ENCODE results near the gene WRAP53.

Gene WRAP53

GRCh38 chr17:7684851-7685532 lies 3.3 kb upstream of the WRAP53 start:
- no peak for DNase-seq

GRCh38 chr17:7685533-7686221 lies 2.6 kb upstream of the WRAP53 start:
- DNase-seq: peak; percentile 94

DNA sequence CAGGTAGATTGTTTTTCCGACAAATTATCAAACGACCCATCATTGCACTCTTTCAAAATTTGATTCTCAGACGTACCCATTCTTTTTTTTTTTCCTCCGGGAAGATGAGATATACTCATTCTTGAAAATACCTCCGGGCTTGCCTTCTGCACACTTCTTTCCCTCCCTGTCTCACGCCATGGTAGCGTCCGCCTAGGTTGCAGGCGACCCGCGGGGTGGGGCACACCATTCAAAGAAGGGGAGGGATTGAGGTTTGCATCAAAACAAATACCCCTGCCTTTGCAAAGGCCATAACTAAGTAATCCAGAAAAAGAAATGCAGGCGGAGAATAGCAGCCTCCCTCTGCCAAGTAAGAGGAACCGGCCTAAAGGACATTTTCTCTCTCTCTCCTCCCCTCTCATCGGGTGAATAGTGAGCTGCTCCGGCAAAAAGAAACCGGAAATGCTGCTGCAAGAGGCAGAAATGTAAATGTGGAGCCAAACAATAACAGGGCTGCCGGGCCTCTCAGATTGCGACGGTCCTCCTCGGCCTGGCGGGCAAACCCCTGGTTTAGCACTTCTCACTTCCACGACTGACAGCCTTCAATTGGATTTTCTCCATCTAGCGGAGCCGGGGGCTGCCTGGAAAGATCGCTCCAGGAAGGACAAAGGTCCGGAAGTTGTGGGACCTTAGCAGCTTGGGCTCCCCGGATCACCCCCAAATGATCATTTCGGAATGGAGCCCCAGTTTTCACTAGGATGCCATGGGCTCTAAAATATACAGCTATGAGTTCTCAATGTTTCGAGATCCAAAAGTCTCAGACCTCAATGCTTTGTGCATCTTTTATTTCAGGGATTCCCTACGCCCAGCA lies 1.8 kb upstream of the WRAP53 start:
- DNase-seq: peak; percentile 91

DNA sequence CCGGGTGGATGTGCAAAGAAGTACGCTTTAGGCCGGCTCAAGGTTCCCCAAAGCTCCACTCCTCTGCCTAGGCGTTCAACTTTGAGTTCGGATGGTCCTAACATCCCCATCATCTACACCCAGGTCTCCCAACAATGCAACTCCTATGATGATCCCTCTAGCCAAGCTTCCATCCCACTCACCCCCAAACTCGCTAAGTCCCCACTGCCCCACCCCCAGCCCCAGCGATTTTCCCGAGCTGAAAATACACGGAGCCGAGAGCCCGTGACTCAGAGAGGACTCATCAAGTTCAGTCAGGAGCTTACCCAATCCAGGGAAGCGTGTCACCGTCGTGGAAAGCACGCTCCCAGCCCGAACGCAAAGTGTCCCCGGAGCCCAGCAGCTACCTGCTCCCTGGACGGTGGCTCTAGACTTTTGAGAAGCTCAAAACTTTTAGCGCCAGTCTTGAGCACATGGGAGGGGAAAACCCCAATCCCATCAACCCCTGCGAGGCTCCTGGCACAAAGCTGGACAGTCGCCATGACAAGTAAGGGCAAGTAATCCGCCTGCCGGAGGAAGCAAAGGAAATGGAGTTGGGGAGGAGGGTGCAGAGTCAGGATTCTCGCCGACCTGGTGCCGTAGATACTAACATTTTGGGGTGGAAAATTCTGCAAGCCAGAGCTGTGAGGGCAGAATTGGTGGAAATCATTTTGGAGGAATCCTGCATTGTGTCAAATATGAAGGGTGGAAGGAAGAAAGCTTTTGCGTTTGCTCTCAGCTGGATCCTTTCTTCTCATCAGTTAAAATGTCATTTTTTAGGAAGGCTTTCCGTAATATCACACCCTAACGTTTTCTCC lies 987 bp upstream of the WRAP53 start, which contains the start of gene TP53:
TP53 (minus strand) TSS at position 419 of the 836 bp plus-strand sequence. CDS start 10,896 bp downstream, outside the sequence.
- DNase-seq: peak; percentile 89

- no peak for DNase-seq
These were observed 585 bp downstream of the WRAP53 start for GRCh38 chr17:7688808-7689316.

GRCh38 chr17:7695586-7695985 lies 7.3 kb downstream of the WRAP53 start:
- DNase-seq: no peak

DNA sequence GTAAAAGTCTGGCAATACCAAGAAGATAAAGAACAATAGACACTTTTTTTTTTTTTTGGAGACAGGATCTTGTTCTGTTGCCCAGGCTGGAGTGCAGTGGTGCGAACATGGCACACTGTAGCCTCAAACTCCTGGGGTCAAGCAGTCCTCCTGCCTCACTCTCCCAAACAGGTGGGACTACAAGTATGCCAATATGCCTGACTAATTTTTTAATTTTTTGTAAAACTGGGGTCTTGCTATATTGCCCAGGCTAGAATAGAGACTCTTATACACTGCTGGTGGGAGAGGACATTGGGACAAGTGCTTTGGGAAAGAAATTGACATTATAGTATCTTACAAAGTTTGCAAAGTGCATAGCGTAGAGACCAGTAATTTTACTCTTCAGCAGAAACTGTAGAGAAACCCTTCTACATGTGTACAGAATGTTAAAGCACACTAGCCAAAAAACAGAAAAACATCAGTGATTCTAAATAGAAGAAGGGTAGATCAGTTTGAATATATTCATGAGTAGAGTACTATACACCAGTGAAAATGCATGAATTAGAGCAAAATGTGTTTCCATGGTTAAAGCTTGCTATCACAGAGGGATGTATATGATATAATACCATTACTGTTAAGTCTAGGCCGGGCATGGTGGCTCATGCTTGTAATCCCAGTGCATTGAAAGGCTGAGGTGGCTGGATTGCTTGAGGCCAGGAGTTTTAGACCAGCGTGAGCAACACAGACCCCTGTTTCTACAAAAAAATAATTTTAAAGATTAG lies 9.7 kb downstream of the WRAP53 start:
- DNase-seq: no peak

DNA sequence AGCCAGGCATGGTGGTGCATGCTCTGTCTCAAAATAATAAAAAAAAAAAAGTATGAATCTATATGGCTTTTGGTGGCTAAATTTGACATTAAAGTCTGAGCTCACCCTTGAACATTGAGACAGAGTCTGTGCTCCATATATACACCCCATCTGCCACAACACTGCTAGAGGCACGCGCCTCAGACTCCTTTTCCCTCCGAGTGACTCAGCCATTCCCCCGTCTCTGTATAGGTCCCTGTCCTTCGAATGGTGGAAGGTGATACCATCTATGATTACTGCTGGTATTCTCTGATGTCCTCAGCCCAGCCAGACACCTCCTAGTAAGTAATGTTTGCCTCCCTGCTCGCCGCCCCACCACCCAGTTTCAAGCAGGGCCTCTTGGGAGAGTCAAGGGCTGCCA lies 12.2 kb downstream of the WRAP53 start:
- no peak for DNase-seq

DNA sequence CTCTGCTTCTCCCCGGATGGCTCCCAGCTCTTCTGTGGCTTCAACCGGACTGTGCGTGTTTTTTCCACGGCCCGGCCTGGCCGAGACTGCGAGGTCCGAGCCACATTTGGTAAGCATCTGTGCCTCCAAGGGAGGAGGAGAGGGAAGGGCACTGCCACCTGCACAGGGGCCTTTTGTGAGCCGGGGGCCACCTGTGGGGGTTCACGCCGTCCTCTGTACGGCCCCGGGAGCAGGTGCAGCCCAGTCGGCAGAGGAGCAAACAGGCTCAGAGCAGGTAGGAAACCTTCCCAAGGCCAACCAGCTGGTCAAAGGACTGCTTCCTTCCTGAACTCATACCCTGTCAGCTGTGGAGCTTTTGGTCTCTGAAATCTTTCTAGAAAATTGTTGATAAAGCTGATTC lies 13.4 kb downstream of the WRAP53 start:
- no peak for DNase-seq

GRCh38 chr17:7702776-7703175 lies 14.5 kb downstream of the WRAP53 start:
- no peak for DNase-seq

GRCh38 chr17:7703584-7704479 lies 15.6 kb downstream of the WRAP53 start:
- no peak for DNase-seq

GRCh38 chr17:7704601-7705268 lies 16.5 kb downstream of the WRAP53 start, which contains the start of gene EFNB3:
TSS of gene EFNB3 (plus strand) at chr17:7705202. CDS start at chr17:7705599, 397 bp downstream.
- DNase-seq: peak; percentile 71

DNA sequence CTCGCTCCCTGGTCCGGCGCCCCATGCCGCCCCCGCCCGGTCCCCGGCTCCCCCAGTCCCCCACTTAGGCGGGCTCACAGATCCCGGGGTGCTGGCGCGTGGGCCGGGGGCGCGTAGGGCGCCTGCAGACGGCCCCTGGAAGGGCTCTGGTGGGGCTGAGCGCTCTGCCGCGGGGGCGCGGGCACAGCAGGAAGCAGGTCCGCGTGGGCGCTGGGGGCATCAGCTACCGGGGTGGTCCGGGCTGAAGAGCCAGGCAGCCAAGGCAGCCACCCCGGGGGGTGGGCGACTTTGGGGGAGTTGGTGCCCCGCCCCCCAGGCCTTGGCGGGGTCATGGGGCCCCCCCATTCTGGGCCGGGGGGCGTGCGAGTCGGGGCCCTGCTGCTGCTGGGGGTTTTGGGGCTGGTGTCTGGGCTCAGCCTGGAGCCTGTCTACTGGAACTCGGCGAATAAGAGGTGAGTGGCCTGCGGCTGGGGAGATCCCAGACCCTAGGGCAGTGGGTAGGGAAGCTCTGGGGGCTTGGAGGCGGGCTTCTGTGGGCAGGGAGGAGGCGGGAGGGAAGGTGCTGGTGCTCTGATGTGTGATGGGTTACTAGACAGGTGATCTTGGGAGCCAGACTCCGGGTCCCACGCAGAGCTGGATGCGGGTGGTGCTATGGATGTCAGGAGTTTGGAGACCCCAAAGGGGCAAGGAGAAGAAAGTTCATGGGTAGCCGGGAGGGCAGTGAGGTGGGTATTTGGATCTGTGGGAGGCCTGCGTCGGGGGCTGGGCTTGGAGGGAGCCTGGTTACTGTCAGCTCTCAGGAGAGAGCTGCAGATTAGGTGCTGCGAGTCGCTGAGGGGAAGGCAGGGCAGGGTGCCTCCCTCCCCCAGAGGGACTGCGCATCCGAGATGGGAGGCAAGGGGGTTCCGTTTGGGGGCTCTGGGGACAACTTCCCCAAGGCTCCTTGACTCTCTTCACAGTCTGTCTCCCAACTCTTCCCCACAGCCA lies 17.3 kb downstream of the WRAP53 start:
- DNase-seq: no peak

DNA sequence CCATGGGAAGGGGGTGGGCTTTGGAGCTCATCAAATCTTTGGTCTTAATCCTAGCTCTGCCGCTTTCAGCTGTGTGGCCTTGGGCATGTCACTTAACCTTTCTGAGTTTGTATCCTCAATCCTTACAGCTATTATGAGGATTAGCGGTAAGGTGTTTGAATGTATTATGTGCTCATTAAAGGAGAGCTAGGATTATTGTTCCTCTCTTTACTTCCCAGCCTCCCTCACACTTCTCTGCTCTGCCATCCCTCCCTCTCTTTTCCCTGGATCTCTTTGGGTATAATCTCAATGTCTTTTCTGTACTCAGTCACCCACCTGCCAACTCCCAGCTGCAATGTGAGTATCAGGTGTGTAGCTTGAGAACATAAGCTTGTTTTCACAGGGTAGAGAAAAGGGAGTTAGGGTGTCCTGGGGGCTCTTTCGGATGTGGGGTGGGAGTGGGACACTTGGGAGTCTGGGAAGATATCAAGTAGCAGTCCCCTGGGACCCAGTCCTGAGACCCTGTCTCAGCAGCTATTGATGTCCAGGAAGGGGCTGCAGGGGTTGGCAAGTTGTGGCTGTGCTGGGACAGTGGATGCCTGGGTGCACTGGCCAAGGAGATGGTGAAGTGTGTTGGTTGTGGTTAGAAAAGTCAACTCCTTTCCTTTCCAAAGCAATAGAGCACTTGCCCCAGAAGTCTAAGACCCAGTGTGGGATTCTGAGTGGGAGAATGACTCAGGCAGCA lies 18.5 kb downstream of the WRAP53 start:
- DNase-seq: no peak

GRCh38 chr17:7707446-7707845 lies 19.2 kb downstream of the WRAP53 start:
- no peak for DNase-seq

GRCh38 chr17:7707858-7708750 lies 19.8 kb downstream of the WRAP53 start:
- no peak for DNase-seq

DNA sequence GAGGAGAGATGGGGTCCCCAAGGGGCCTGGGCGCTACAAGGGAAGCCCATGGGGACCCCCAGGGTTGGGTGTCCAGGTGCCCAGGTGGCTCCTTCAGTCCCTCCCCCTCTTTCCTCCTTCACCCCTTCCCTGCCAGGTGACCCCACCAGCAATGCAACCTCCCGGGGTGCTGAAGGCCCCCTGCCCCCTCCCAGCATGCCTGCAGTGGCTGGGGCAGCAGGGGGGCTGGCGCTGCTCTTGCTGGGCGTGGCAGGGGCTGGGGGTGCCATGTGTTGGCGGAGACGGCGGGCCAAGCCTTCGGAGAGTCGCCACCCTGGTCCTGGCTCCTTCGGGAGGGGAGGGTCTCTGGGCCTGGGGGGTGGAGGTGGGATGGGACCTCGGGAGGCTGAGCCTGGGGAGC lies 20.8 kb downstream of the WRAP53 start:
- no peak for DNase-seq

Measured in right forelimb (tissue), 1 donor.